Ectodermal cell (in vitro differentiated cells): Measurements from ENCODE around the gene NFATC2IP.
"Not testable (repeated sequence)": the region's sequence is repeated elsewhere in the genome, so short reads cannot be mapped to it uniquely, and the experiment has no call there.

ENCODE experiments used
- H3K27ac ChIP-seq: 2 replicates; pipeline ENCODE4 v1.7.0; 2013; ENCODE audit warnings: mild to moderate bottlenecking, low read depth, low read length; ENCODE audit not compliant: insufficient read depth, poor library complexity, severe bottlenecking
- H3K27me3 ChIP-seq: 2 replicates; pipeline ENCODE4 v1.7.0; 2013; ENCODE audit warnings: mild to moderate bottlenecking, low read length; ENCODE audit not compliant: insufficient read depth, control insufficient read depth, poor library complexity, severe bottlenecking
- H3K36me3 ChIP-seq: one replicate; pipeline ENCODE4 v1.7.0; 2013; ENCODE audit warnings: low read length; ENCODE audit not compliant: control insufficient read depth, insufficient read depth
- H3K4me1 ChIP-seq: one replicate; pipeline ENCODE4 v1.7.0; 2013; ENCODE audit warnings: low read length; ENCODE audit not compliant: control insufficient read depth, insufficient read depth
- H3K4me3 ChIP-seq: 2 replicates; pipeline ENCODE4 v1.7.0; 2013; ENCODE audit warnings: low read depth, low read length, control low read depth; ENCODE audit not compliant: insufficient read depth
- H3K9me3 ChIP-seq: 2 replicates; pipeline ENCODE4 v1.7.0; 2013; ENCODE audit warnings: mild to moderate bottlenecking, low read length, moderate library complexity; ENCODE audit not compliant: control insufficient read depth
- WGBS, 2 experiments: methylation state at CpG; one replicate each; pipeline ENCODE4 v1.1.7; 2013; ENCODE audit warnings: missing lambda C conversion rate in 2 of 2; 5-methylcytosine and 5-hydroxymethylcytosine counted together

Gene NFATC2IP

DNA sequence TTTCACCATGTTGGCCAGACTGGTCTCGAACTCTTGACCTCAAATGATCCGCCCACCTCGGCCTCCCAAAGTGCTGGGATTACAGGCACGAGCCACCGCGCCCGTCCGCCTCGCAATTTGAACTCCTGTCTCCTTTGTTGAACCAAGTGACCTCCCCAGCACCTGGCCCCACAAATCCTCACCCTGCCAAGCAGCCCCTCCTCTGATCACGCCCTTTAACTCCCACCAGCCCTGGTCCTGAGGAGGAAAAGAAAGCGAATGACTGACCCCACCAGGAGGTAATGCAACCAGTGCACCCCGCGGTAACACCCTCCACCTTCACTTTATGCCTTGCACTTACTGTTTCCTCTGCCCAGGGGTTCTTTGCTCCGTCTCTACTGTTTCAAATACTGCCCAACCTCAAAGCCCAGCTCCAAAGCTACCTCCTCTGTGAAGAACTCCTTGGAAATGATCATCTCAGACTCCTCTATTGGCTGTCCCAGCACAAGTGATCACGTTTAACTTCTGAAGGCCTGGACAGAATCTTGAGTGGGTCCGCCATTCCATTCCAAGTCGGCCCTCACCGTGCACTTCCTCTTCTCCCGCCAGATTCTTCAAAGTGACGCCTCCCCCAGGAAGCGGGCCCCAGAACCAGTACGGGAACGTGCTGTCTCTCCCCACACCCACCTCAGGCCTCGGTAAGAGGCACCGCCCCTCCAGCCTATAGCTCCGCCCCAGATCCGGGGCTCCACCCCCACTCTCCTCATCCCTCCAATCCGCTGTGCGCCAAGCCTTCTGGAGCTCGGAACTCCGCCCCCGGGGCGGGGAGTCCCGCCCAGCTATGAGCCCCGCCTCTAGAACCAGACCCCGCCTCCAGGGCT lies 14.6 kb upstream of the NFATC2IP start:
- Histone ChIP-seq H3K27ac (no peak overlapping the region), H3K9me3 (no peaks in the 10 kb centered on the region), H3K4me1 (no peaks in the 10 kb centered on the region), H3K4me3 (no peak overlapping the region), H3K27me3 (no peaks in the 10 kb centered on the region), H3K36me3 (no peaks in the 10 kb centered on the region)
- 84 to 88% methylated on average over 36 of the region's 36 CpGs for WGBS, 2 experiments

- no peak overlapping the region for H3K4me3 ChIP-seq
- H3K9me3 ChIP-seq, result no peaks in the 10 kb centered on the region
- H3K27me3 ChIP-seq, result no peaks in the 10 kb centered on the region
- H3K27ac ChIP-seq, result no peak overlapping the region
- H3K4me1 ChIP-seq, result no peaks in the 10 kb centered on the region
- 94 to 96% methylated on average over 26 of the region's 26 CpGs for WGBS, 2 experiments
- no peaks in the 10 kb centered on the region for H3K36me3 ChIP-seq
Measured at GRCh38 chr16:28936784-28937155, 14.0 kb upstream of the NFATC2IP start.

DNA sequence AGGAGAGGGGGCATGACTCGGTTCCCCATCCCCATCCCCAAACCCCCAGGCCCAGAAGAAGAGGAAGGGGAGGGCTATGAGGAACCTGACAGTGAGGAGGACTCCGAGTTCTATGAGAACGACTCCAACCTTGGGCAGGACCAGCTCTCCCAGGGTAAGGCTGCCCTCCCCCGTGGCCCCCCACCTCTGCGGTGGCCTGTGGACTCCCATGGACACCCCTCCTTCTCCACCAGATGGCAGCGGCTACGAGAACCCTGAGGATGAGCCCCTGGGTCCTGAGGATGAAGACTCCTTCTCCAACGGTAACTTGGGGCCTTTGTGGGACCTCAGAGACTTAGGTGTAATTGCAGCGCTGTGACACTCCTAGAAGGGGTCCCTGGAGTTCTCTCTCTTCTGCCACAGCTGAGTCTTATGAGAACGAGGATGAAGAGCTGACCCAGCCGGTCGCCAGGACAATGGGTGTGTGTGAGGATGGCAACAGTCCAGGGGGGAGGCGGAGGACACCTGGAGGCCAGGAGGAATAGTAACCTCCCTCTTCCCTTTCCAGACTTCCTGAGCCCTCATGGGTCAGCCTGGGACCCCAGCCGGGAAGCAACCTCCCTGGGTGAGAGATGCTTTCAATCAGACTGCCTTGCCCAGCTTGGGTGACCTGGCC lies 13.4 kb upstream of the NFATC2IP start:
- Histone ChIP-seq H3K4me3 (no peak overlapping the region), H3K36me3 (no peaks in the 10 kb centered on the region), H3K27ac (no peak overlapping the region), H3K27me3 (no peaks in the 10 kb centered on the region), H3K4me1 (no peaks in the 10 kb centered on the region), H3K9me3 (no peaks in the 10 kb centered on the region)
- 88 to 89% methylated on average over 14 of the region's 14 CpGs for WGBS, 2 experiments

DNA sequence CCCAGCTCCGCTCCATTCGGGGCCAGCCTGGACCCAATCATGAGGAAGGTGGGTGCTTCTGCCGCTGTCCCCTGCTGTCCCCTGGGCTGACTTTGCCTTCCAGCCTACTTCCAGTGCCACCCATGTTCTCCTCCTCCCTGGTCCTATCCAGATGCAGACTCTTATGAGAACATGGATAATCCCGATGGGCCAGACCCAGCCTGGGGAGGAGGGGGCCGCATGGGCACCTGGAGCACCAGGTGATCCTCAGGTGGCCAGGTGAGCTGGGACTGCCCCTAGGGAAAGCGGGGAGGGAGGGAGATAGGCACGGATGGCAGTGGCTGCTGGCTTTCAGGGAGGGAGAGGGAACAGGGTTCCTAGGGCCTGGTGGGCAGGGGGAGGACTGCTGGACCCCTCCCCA lies 12.0 kb upstream of the NFATC2IP start:
- Histone ChIP-seq H3K36me3 (no peaks in the 10 kb centered on the region), H3K27ac (no peak overlapping the region), H3K27me3 (no peaks in the 10 kb centered on the region), H3K4me3 (no peak overlapping the region), H3K4me1 (no peaks in the 10 kb centered on the region), H3K9me3 (no peaks in the 10 kb centered on the region)
- WGBS, 2 experiments, result 84 to 85% methylated on average over 7 of the region's 7 CpGs

DNA sequence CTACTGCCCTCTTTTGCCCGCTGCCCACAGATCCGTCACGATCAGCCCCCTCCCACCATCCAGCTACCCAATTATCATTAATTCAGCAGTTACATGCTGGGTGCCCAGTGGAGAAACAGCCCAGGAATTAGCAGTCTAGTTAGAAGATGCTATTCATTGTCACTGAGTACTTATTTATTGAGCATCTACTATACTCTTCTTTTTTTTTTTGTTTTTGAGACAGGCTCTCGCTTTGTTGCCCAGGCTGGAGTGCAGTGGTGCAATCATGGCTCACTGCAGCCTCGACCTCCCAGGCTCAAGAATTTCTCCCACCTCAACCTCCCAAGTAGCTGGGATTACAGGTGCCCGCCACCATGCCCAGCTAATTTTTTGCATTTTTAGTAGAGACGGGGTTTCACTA lies 10.9 kb upstream of the NFATC2IP start:
- 90 to 91% methylated on average over 7 of the region's 7 CpGs for WGBS, 2 experiments

DNA sequence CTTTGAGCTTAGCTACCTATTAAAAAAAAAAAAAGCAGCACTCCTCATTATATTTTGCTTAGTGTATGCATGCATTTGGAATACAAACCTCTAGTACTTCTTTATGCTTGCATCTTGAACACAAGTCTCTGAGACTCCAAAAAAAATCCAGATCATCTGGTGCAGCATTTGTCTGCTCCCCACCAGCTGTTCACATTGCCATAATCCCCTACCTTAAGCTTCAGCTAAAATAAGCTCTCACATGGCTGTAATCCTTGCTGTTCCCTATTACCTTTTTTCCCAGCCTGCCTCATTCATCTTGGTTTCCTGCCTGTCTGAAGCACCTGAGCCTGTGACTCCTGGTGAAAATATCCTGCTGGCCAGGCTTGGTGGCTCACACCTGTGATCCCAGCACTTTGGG lies 7.5 kb upstream of the NFATC2IP start:
- no peaks in the 10 kb centered on the region for H3K4me1 ChIP-seq
- H3K9me3 ChIP-seq, result no peaks in the 10 kb centered on the region
- H3K27me3 ChIP-seq, result no peaks in the 10 kb centered on the region
- no peaks in the 10 kb centered on the region for H3K36me3 ChIP-seq
- H3K27ac ChIP-seq, result no peak overlapping the region
- no peak overlapping the region for H3K4me3 ChIP-seq

More for the DNA sequence above, 10.9 kb upstream of the NFATC2IP start:
- not testable (repeated sequence) for H3K4me1 ChIP-seq, H3K27ac ChIP-seq, H3K27me3 ChIP-seq, H3K9me3 ChIP-seq, H3K36me3 ChIP-seq, H3K4me3 ChIP-seq

GRCh38 chr16:28946681-28947080 lies 4.1 kb upstream of the NFATC2IP start:
- no peaks in the 10 kb centered on the region for H3K4me1 ChIP-seq
- no peak overlapping the region for H3K4me3 ChIP-seq
- H3K36me3 ChIP-seq, result no peaks in the 10 kb centered on the region
- no peak overlapping the region for H3K27ac ChIP-seq
- no peaks in the 10 kb centered on the region for H3K27me3 ChIP-seq
- WGBS, 2 experiments, result 85 to 90% methylated on average over 4 of the region's 4 CpGs
- no peaks in the 10 kb centered on the region for H3K9me3 ChIP-seq

DNA sequence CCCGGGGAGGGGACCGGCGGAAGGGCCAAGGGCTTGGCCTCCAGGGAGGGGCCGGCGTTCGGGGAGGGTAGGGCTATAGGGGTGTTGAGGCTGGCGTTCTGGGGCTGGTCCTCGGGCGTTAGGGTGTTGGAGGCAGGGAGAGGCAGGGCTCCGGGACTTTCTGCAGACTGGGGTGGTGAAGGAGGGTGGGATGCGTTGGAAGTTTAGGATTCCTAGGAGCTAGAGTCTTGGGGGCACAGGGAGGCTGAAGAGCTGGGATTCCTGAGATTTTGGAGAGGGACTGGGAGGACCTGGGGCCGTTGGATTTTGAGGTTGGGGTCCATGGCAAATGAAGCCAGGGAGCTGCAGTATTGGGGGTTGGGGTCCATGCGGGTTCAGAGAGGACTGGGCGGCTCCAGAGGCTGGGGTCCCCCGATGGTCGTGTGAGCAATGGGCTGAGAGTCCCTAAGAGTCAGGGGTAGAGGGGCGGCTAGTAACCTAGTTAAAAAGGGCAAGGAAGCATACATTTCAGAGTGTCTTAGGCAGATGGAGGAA lies 740 bp downstream of the NFATC2IP start:
- WGBS, 2 experiments, result 2% methylated on average over 17 of the region's 17 CpGs
- peaks cover 21% of the 10 kb centered on the region for H3K36me3 ChIP-seq
- no peak overlapping the region for H3K27ac ChIP-seq
- H3K4me3 ChIP-seq, result peak overlapping the region; percentile 98
- no peaks in the 10 kb centered on the region for H3K9me3 ChIP-seq
- peaks cover 4% of the 10 kb centered on the region for H3K4me1 ChIP-seq
- H3K27me3 ChIP-seq, result no peaks in the 10 kb centered on the region

GRCh38 chr16:28958216-28958615 lies 7.5 kb downstream of the NFATC2IP start:
- peaks cover 36% of the 10 kb centered on the region for H3K36me3 ChIP-seq
- no peak overlapping the region for H3K4me3 ChIP-seq
- no peaks in the 10 kb centered on the region for H3K27me3 ChIP-seq
- H3K4me1 ChIP-seq, result no peaks in the 10 kb centered on the region
- no peaks in the 10 kb centered on the region for H3K9me3 ChIP-seq
- 97% methylated on average over 9 of the region's 9 CpGs for WGBS, 2 experiments
- no peak overlapping the region for H3K27ac ChIP-seq

GRCh38 chr16:28958836-28959235 lies 8.1 kb downstream of the NFATC2IP start:
- no peaks in the 10 kb centered on the region for H3K4me1 ChIP-seq
- no peaks in the 10 kb centered on the region for H3K9me3 ChIP-seq
- H3K27ac ChIP-seq, result no peak overlapping the region
- WGBS, 2 experiments, result 94 to 99% methylated on average over 6 of the region's 6 CpGs
- no peak overlapping the region for H3K4me3 ChIP-seq
- H3K27me3 ChIP-seq, result no peaks in the 10 kb centered on the region
- H3K36me3 ChIP-seq, result peaks cover 43% of the 10 kb centered on the region
